ENCODE data around the gene RABL6. TPM values are rescaled to one million over a fixed set of nuclear protein-coding genes. Genes with fewer than 3 reads are reported as not detected.

RABL6 gene
- total and polyA plus RNA-seq, 8 donors = 49.5 to 80.8 (median 62.3) TPM

GRCh38 chr9:136856079-136856476 is 48.3 kb downstream of the RABL6 start:
- H3K36me3 ChIP-seq = peaks cover 0 to 21% of the 10 kb centered on the region in 2 donors
- peak in 1 of 4 donors; percentile 72 for DNase-seq
- no peaks in the 10 kb centered on the region for H3K27me3 ChIP-seq
- no peak for TF ChIP-seq CTCF (IDR thresholded peaks at IDR 0.05)
- intact Hi-C loops (cut with DNase I) = loop anchor here in 1 of 2 donors (10.0 kb wide), 1 partner anchor 79 kb away; no protein-coding TSS in a partner anchor
- H3K4me1 ChIP-seq = peaks cover 0 to 11% of the 10 kb centered on the region in 2 donors
- no peak overlapping the region for H3K27ac ChIP-seq
- H3K9me3 ChIP-seq = no peaks in the 10 kb centered on the region
- no peak for ATAC-seq
- no peak overlapping the region for H3K4me3 ChIP-seq

- DNase-seq = peak in 2 of 4 donors; percentile 30 to 66
- no peak for TF ChIP-seq CTCF (IDR thresholded peaks at IDR 0.05)
- peaks cover 0 to 11% of the 10 kb centered on the region in 2 donors for H3K4me1 ChIP-seq
- no peak for ATAC-seq
- no peaks in the 10 kb centered on the region for H3K9me3 ChIP-seq
- no peaks in the 10 kb centered on the region for H3K27me3 ChIP-seq
- H3K27ac ChIP-seq = no peak overlapping the region
- no peak overlapping the region for H3K4me3 ChIP-seq
- intact Hi-C loops (cut with DNase I) = loop anchor here in 1 of 2 donors (10.0 kb wide), 1 partner anchor 78 kb away; no protein-coding TSS in a partner anchor
- H3K36me3 ChIP-seq = peaks cover 0 to 22% of the 10 kb centered on the region in 2 donors
Observed at GRCh38 chr9:136856541-136857141, 48.9 kb downstream of the RABL6 start.

GRCh38 chr9:136857166-136857565 is 49.4 kb downstream of the RABL6 start:
- ATAC-seq (no peak), DNase-seq (peak in 1 of 4 donors; percentile 24)
- Histone ChIP-seq H3K36me3 (peaks cover 0 to 28% of the 10 kb centered on the region in 2 donors), H3K27me3 (no peaks in the 10 kb centered on the region), H3K4me3 (no peak overlapping the region), H3K27ac (no peak overlapping the region), H3K9me3 (no peaks in the 10 kb centered on the region), H3K4me1 (peaks cover 0 to 11% of the 10 kb centered on the region in 2 donors)
- no peak for TF ChIP-seq CTCF (IDR thresholded peaks at IDR 0.05)
- intact Hi-C loops (cut with DNase I) = loop anchor here in 1 of 2 donors (10.0 kb wide), 1 partner anchor 78 kb away; no protein-coding TSS in a partner anchor

GRCh38 chr9:136857581-136858412 is 50.0 kb downstream of the RABL6 start:
- Histone ChIP-seq H3K36me3 (peaks cover 0 to 34% of the 10 kb centered on the region in 2 donors), H3K4me3 (no peak overlapping the region), H3K27me3 (no peaks in the 10 kb centered on the region), H3K9me3 (no peaks in the 10 kb centered on the region), H3K27ac (no peak overlapping the region), H3K4me1 (peaks cover 0 to 11% of the 10 kb centered on the region in 2 donors)
- TF ChIP-seq CTCF (IDR thresholded peaks at IDR 0.05) = no peak
- DNase-seq (peak in 2 of 4 donors; percentile 30 to 74), ATAC-seq (no peak)
- intact Hi-C loops (cut with DNase I) = loop anchor here in 1 of 2 donors (10.0 kb wide), 1 partner anchor 77 kb away; no protein-coding TSS in a partner anchor

GRCh38 chr9:136858452-136858843 is 50.7 kb downstream of the RABL6 start:
- intact Hi-C loops (cut with DNase I) = loop anchor here in 1 of 2 donors (10.0 kb wide), 1 partner anchor 76 kb away; no protein-coding TSS in a partner anchor
- no peaks in the 10 kb centered on the region for H3K9me3 ChIP-seq
- TF ChIP-seq CTCF (IDR thresholded peaks at IDR 0.05) = no peak
- peak in 1 of 4 donors; percentile 67 for DNase-seq
- H3K27me3 ChIP-seq = no peaks in the 10 kb centered on the region
- no peak for ATAC-seq
- H3K27ac ChIP-seq = no peak overlapping the region
- peaks cover 0 to 40% of the 10 kb centered on the region in 2 donors for H3K36me3 ChIP-seq
- no peak overlapping the region for H3K4me3 ChIP-seq
- H3K4me1 ChIP-seq = peaks cover 0 to 11% of the 10 kb centered on the region in 2 donors
